Measurements from ENCODE around the gene TMEM80. TPM values are rescaled to one million over a fixed set of nuclear protein-coding genes. Genes with fewer than 3 reads are reported as not detected.
"Not testable (repeated sequence)": the region's sequence is repeated elsewhere in the genome, so short reads cannot be mapped to it uniquely, and the experiment has no call there.

TMEM80 gene
- polyA plus RNA-seq, 3 donors = 18.6 to 27.0 (median 19.8) TPM

DNA sequence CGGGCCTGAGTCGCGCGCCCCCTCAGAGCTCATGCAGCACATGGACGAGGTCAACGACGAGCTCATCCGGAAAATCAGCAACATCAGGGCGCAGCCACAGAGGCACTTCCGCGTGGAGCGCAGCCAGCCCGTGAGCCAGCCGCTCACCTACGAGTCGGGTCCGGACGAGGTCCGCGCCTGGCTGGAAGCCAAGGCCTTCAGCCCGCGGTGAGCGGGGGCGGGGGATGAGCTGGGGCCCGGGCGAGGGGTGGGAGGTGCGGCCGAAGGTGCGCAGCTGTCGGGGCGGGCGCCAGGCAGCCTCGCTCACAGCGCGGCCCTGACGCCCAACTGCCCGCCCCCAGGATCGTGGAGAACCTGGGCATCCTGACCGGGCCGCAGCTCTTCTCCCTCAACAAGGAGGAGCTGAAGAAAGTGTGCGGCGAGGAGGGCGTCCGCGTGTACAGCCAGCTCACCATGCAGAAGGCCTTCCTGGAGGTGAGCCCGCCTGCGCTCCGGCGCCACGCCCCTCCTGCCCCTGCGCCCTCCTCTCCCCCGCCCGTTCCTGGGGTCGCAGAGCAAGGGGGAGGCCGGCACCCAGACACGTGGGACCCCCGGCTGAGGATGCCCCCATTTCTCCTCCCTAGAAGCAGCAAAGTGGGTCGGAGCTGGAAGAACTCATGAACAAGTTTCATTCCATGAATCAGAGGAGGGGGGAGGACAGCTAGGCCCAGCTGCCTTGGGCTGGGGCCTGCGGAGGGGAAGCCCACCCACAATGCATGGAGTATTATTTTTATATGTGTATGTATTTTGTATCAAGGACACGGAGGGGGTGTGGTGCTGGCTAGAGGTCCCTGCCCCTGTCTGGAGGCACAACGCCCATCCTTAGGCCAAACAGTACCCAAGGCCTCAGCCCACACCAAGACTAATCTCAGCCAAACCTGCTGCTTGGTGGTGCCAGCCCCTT lies 30.9 kb downstream of the TMEM80 start:
- WGBS, 3 donors = 12 to 18% (median 15%) methylated on average over 52 to 61 of the region's 61 CpGs
- no peak overlapping the region for H3K27ac ChIP-seq (ENCODE audit: low read depth, low read length)

DNA sequence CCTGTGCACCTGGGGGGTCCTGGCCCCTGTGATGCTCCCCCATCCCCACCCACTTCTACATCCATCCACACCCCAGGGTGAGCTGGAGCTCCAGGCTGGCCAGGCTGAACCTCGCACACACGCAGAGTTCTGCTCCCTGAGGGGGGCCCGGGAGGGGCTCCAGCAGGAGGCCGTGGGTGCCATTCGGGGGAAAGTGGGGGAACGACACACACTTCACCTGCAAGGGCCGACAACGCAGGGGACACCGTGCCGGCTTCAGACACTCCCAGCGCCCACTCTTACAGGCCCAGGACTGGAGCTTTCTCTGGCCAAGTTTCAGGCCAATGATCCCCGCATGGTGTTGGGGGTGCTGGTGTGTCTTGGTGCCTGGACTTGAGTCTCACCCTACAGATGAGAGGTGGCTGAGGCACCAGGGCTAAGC lies 31.7 kb downstream of the TMEM80 start:
- 84 to 85% (median 84%) methylated on average over 12 of the region's 12 CpGs for WGBS, 3 donors
- no peak overlapping the region for H3K27ac ChIP-seq (ENCODE audit: low read depth, low read length)

DNA sequence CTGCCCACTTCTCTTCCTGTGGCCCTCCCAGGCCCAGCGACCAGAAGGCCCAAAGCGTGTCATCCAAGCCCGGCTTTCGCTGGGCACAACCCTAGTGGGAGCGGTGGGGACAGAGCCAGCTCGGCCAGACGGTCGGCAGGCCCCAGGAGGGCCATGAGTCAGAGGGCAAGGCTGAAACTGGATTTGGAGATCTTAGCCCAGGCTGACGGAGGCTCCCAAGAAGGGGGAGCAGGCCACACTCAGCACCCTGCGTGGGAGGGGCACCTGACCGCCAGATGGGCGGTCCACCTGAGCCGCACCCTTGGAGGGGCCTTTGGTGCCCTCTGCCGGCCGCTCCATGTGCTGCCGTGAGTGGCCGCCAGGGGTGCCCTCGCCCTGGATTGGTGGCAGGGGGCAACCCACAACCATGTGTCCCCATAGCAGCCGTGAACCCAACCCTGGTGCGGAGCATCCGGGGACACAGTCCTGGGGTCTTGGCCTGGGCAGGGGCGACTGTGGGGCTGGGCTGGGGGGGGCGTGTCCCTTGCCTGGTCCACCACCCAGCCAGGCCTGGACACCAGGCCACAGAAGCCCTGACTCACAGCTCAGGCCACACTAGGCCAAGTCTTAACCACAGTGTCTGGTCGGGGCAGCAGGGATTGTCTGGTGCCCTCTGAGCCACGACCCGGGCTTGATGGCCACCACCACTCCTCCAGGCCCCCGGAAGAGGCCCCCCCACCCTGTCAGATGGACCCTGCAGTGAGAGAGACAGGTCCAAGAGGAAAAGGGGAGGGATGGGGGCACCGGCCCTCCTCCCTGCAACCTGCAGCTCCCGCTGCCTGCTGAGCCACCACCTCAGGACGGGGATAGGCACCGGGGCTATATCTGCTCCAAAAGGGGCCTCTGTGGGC lies 32.5 kb downstream of the TMEM80 start:
- no peak overlapping the region for H3K27ac ChIP-seq (ENCODE audit: low read depth, low read length)
- WGBS, 3 donors = 27 to 32% (median 31%) methylated on average over 27 to 31 of the region's 31 CpGs

DNA sequence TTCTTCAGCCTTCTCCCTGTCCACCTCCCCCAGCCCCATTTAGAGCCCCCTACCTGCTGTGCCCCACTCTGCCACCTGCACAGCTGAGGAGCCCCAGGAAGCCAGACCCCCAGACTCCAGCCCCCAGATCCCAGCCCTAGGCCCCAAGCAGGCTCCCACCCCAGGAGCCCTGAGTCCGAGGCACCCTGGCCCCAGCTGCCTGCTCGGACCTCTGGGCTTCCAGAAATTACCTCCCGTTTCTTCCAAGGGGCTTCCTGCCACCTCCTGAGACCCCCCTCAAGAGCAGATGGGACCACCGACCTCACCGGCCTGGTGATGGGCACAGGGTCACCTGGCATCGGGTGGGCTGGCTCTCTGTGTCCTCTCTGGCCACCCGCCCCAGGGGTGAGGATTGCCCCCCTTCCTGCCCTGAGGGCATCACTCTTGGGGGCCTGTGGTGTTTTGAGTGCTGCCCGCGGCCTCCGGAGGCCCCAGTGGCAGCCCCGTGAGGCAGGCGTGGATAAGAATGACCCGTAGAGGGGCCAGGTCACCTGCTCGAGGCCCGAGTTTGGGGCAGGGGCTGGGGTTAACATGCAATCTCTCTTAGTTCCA lies 33.4 kb downstream of the TMEM80 start:
- 60 to 68% (median 66%) methylated on average over 11 to 15 of the region's 15 CpGs for WGBS, 3 donors
- H3K27ac ChIP-seq (ENCODE audit: low read depth, low read length) = no peak overlapping the region

DNA sequence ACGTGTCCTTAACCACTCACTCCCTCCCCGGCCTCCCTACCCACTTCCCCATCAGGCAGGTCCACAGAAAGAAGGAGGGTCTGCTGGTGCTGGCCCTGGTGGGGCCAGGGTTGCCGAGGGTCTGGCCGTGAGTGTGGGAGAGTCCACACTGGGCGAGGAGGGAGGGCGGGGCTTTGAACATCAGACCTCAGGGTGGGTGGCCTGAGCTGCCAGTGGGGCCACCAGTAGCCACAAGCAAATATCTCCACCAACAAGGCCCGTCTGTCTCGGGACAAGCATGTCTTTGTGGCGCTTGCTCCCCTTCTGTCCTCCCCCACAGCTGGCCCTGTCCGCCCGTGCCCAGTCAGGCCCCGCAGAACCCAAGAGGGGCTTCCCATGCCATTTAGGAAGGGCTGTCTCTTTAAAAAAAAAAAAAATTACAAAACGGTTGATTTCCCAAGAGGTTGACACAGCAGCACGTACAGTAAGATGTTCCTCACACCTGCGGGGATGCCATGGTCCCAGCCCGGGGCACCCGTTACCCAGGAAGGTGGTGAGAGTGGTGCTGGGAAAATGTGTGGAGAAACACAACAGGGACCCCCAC lies 34.0 kb downstream of the TMEM80 start:
- WGBS, 3 donors = 38 to 43% (median 41%) methylated on average over 16 to 17 of the region's 17 CpGs
- H3K27ac ChIP-seq (ENCODE audit: low read depth, low read length) = no peak overlapping the region

DNA sequence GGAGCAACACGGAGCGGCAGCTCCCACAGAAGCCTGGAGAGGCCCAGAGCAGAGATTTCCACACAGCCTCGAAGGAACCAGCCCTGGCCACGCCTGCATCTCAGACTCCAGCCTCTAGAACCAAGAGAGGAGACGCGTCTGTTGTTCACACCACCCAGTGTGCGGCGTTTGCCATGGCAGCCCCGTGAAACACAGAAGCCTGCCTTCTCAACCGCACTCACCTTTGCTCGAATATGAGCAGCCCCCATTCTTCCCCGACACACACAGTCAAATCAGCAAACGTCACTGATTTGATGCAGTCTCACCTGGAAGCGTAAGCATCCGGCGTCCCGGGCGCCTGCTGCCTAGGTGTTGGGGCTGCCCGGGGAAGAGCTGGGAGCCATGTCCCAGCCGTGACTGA lies 37.5 kb downstream of the TMEM80 start:
- WGBS, 3 donors = 72 to 78% (median 75%) methylated on average over 20 of the region's 20 CpGs
- H3K27ac ChIP-seq (ENCODE audit: low read depth, low read length) = no peak overlapping the region

DNA sequence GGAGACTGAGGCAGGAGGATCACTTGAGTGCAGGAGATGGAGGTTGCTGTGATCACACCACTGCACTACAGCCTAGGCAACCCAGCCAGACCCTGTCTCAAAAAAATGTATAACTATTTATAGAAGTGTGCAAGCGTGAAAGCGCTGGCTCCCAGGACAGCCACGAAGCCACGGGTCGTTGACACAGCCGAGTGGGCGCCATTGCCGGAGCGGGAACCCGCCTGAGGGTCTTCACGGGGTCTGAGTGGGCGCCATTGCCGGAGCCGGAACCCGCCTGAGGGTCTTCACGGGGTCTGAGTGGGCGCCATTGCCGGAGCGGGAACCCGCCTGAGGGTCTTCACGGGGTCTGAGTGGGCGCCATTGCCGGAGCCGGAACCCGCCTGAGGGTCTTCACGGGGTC lies 38.9 kb downstream of the TMEM80 start:
- 95 to 96% (median 96%) methylated on average over 19 to 26 of the region's 26 CpGs for WGBS, 3 donors
- H3K27ac ChIP-seq (ENCODE audit: low read depth, low read length) = not testable (repeated sequence)

DNA sequence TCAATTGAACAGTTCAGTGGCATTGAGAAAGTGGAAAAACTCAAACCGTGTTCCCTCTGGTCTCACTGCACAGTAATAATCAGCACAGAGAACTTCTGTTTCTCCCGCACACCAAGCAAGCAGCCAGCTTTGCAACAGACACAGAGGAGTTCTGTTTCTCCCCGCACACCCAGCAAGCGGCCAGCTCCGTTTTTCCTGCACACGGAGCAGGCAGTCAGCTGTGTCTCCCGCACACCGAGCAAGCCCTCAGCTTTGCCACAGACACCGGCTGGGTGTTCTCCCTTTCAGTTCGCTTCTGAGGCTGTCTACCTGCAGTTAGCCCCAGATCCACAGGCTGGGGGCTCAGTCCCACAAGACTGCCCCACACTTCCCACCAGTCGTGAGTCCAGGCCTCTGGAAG lies 41.8 kb downstream of the TMEM80 start:
- H3K27ac ChIP-seq (ENCODE audit: low read depth, low read length) = no peak overlapping the region
- WGBS, 3 donors = 23 to 48% (median 29%) methylated on average over 11 of the region's 11 CpGs

DNA sequence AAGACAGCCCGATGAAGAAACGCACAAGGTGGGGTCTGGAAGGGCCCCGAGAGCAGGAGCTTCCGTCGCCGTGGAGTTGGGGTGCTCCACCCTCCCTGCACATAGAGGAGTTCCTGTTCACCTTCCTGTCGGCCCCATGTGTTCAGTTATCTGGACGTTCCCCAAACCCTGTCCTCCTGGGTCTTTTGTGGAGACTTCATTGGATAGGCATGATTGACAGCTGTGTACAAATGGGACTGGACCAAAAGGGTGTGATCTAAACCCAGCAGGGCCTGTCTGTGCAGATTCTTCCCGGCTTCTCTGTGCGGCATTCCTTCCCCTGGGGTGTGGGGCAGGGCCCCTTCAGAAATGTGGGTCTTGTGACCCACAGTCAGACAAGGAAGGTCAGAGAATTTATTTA lies 42.3 kb downstream of the TMEM80 start:
- H3K27ac ChIP-seq (ENCODE audit: low read depth, low read length) = not testable (repeated sequence)
- 27 to 54% (median 38%) methylated on average over 10 of the region's 10 CpGs for WGBS, 3 donors

DNA sequence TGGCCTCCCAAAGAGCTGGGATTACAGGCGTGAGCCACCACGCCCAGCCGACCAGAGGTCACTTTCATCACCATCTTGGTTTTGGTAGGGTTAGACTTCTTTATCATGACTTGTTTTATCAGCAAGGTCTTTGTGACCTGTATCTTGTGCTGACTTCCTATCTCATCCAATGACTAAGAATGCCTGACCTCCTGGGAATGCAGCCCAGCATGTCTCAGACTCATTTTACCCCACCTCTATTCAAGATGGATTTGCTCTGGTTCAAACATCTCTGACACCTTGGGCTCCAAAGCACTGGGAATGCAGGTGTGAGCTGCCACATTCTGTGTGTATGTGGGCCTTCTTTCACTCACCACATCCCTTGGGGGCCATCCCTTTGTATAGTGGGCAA lies 46.5 kb downstream of the TMEM80 start:
- H3K27ac ChIP-seq (ENCODE audit: low read depth, low read length) = no peak overlapping the region
- 90 to 93% (median 92%) methylated on average over 3 of the region's 3 CpGs for WGBS, 3 donors

DNA sequence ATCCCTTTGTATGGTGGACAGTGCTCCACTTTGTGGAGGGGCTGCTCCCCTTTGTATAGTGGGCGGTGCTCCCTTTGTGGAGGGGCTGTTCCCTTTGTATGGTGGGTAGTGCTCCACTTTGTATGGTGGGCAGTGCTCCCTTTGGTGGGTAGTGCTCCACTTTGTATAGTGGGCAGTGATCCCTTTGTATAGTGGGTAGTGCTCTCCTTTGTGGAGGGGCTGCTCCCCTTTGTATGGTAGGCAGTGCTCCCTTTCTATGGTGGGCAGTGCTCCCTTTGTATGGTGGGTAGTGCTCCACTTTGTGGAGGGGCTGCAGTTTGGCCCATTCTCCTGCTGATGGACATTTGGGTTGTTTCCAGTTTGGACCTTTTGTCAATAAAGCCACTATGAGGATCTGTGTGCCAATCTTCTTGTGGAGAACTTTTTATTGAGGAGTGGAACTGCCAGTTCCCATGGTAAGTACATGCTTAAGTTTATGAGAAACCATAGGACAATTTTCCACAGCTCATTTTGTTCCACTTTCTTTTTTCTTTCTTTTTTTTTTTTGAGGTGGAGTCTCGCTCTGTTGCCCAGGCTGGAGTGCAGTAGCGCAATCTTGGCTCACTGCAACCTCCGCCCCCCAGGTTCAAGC lies 47.1 kb downstream of the TMEM80 start:
- no peak overlapping the region for H3K27ac ChIP-seq (ENCODE audit: low read depth, low read length)
- 84 to 99% (median 95%) methylated on average over 4 of the region's 4 CpGs for WGBS, 3 donors

DNA sequence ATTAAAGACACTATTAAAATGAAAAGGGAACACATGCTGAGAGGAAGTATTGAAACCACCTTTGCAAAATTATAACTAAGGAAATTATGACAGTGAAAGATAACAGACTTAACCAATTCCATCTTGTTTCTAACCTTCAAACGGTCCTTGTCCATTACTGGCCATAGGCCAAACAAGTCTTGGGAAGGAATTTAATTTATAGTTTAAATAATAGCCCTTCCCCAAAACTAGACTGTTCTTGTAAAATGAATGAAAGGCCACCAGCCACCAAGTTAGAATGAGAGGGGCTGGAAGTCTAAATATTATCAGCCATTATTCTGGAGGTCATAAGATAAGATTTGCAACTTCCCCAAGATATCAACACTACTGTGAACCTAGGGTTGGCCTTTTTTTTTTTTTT lies 49.8 kb downstream of the TMEM80 start:
- WGBS, 3 donors = 20 to 27% (median 21%) methylated on average over 1 of the region's 1 CpG
- H3K27ac ChIP-seq (ENCODE audit: low read depth, low read length) = no peak overlapping the region

DNA sequence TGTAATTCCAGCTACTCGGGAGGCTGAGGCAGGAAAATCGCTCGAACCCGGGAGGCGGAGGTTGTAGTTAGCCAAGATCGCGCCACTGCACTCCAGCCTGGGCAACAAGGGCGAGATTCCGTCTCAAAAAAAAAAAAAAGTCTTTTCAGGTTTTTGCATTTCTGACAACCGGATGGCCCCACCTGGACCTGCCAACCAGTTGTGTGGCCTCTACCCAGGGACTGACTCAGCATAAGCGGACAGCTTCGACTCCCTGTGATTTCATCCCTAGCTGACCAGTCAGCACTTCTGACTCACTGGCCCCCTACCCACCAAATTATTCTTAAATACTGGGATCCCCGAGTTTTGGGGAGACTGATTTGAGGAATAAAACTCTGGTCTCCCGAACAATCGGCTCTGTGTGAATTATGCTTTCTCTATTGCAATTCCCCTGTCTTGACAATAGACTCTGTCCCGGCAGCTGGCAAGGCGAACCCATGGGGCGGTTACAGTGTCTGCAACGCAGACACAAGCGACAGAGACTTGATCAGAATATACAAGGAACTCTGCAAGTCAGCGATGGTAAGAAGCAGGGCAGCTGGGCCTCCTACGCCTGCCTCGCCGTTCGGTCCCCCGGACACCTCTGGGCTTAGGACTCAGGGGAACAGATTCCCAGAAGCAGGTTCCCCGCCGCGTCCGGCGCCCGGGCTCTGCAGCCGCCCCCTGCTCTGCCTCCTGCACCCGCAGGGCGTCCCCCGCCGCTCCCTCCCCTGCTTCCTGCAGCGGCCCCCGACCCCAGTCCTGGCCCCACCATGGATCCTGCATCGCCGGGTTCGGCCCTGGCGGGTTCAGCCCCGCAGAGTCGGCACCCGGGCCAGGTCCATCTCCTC lies 50.9 kb downstream of the TMEM80 start:
- 22 to 23% (median 23%) methylated on average over 46 of the region's 46 CpGs for WGBS, 3 donors
- H3K27ac ChIP-seq (ENCODE audit: low read depth, low read length) = no peak overlapping the region

DNA sequence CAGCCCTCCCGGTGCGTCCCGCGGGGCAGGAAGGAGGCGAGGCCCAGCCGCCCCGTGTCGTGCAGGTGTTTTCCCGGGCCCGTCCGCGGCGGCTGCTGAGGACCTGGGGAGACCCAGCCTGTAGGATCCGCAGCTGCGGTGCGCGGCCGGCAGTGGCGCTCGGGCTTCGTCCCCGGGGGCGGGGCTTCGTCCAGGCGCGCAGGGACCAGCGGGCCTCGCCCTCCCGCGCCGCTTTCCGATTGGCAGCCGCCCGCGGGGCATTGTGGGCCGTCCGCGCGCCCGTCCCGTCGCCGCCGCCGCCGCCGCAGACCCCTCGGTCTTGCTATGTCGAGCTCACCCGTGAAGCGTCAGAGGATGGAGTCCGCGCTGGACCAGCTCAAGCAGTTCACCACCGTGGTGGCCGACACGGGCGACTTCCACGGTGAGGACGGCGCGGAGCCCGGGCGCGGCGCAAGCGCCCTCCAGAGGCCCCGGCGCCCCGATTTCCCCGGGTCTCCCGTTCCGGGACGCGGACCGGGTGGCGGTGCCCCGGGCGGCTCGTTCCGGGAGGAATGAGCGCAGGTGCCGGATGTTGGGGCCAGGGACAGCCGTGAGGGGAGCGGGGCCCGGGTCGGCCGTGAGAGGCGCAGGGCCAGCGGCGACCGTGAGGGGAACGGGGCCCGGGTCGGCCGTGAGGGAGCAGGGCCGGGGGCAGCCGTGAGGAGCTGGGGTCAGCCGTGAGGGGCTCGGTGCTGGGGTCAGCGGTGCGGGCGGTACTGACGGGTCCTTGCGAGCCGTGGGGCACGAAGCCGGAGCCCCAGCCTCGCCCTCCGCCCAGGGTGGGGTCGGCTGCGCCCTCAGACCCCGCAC lies 51.8 kb downstream of the TMEM80 start, which contains the start of gene TALDO1:
Gene TALDO1, plus strand, starts transcription at position 307 of the 849 bp plus-strand sequence. Its CDS starts 18 bp downstream, at position 325.
- H3K27ac ChIP-seq (ENCODE audit: low read depth, low read length) = peak within 1 kb of the TSS; percentile 69
- WGBS, 3 donors = 0% methylated on average over 83 to 112 of the region's 112 CpGs

DNA sequence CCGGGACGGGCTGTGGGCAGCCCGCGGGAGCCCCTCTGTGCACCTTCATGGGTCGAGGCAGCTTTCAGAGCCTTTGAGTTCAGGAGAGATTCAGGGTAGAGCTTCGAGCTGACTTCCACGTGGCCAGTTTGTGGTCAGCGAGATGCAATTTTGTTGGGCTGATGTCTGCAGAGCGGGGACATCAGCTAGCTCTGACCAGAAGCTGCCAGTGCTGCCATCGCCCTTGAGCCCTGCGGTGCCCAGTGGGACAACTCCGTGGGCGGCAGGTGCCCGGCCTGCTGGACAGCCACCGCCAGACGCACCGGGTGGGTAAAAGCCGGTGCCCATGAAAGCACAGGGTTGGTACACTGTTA lies 52.4 kb downstream of the TMEM80 start:
- 3 to 9% (median 8%) methylated on average over 18 of the region's 18 CpGs for WGBS, 3 donors
- H3K27ac ChIP-seq (ENCODE audit: low read depth, low read length) = no peak overlapping the region

DNA sequence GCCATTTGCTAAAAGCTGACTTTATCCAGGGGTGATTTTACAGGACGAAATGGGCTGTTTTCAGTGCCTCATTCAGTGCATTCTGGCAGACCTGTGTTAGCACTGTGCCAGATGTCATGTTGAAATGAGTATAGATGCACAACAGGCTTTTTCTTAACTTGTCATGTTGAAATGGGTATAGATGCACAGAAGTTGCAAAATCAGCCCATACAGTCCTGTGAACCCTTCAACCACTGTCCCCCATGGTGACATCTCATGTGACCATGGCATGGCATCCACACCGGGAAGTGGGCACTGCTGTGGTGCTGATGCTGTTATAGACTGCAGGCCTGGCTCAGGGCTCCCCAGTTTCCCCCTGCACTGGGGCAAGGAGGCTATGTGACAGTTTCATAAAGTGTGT lies 54.1 kb downstream of the TMEM80 start:
- WGBS, 3 donors = 29 to 84% (median 59%) methylated on average over 2 of the region's 2 CpGs
- H3K27ac ChIP-seq (ENCODE audit: low read depth, low read length) = no peak overlapping the region
